ENCODE measurements around the gene DEF6. TPM values are rescaled to one million over a fixed set of nuclear protein-coding genes. Genes with fewer than 3 reads are reported as not detected.

Gene DEF6
- total and polyA plus RNA-seq, 4 donors: 11.2 to 28.6 (median 19.0) TPM

- no peak overlapping the region for H3K27ac ChIP-seq (ENCODE audit: low read depth in 1 of 2, low read length in 1 of 2)
- peaks cover 0 to 13% (median 0%) of the 10 kb centered on the region in 5 donors for H3K4me1 ChIP-seq (ENCODE audit: control insufficient read depth in 5 of 5, insufficient read depth in 5 of 5, low read length in 5 of 5)
- ATAC-seq (ENCODE audit: insufficient read depth, low FRiP score) (no peak), DNase-seq (no peak)
- H3K36me3 ChIP-seq (ENCODE audit: control insufficient read depth in 4 of 4, insufficient read depth in 4 of 4, low read length in 4 of 4): no peaks in the 10 kb centered on the region
- no peaks in the 10 kb centered on the region for H3K9me3 ChIP-seq (ENCODE audit: control insufficient read depth in 4 of 4, insufficient read depth in 3 of 4, low read length in 3 of 4)
- no peak for TF ChIP-seq CTCF (IDR thresholded peaks at IDR 0.05; ENCODE audit: control extremely low read depth, extremely low read depth)
- no peaks in the 10 kb centered on the region for H3K27me3 ChIP-seq (ENCODE audit: control insufficient read depth in 3 of 3, insufficient read depth in 3 of 3, low read length in 2 of 3)
- 94 to 96% methylated on average over 9 of the region's 9 CpGs for WGBS, 2 donors
- H3K9ac ChIP-seq (ENCODE audit: insufficient read depth in 1 of 2, low read length in 2 of 2): no peak overlapping the region
- no peak overlapping the region for H3K4me3 ChIP-seq
These were observed 12.1 kb downstream of the DEF6 start for GRCh38 chr6:35309611-35310264.

GRCh38 chr6:35310265-35310831, 12.7 kb downstream of the DEF6 start:
- H3K4me1 ChIP-seq (ENCODE audit: control insufficient read depth in 5 of 5, insufficient read depth in 5 of 5, low read length in 5 of 5): peaks cover 0 to 13% (median 0%) of the 10 kb centered on the region in 5 donors
- WGBS, 2 donors: 48 to 71% methylated on average over 6 of the region's 6 CpGs
- H3K27ac ChIP-seq (ENCODE audit: low read depth in 1 of 2, low read length in 1 of 2): no peak overlapping the region
- H3K9ac ChIP-seq (ENCODE audit: insufficient read depth in 1 of 2, low read length in 2 of 2): no peak overlapping the region
- H3K36me3 ChIP-seq (ENCODE audit: control insufficient read depth in 4 of 4, insufficient read depth in 4 of 4, low read length in 4 of 4): no peaks in the 10 kb centered on the region
- no peak for ATAC-seq (ENCODE audit: insufficient read depth, low FRiP score)
- H3K9me3 ChIP-seq (ENCODE audit: control insufficient read depth in 4 of 4, insufficient read depth in 3 of 4, low read length in 3 of 4): no peaks in the 10 kb centered on the region
- no peak for DNase-seq
- no peak overlapping the region for H3K4me3 ChIP-seq
- TF ChIP-seq CTCF (IDR thresholded peaks at IDR 0.05; ENCODE audit: control extremely low read depth, extremely low read depth): no peak
- no peaks in the 10 kb centered on the region for H3K27me3 ChIP-seq (ENCODE audit: control insufficient read depth in 3 of 3, insufficient read depth in 3 of 3, low read length in 2 of 3)

GRCh38 chr6:35311390-35312075, 13.9 kb downstream of the DEF6 start:
- Histone ChIP-seq H3K9me3 (ENCODE audit: control insufficient read depth in 4 of 4, insufficient read depth in 3 of 4, low read length in 3 of 4) (no peaks in the 10 kb centered on the region), H3K4me3 (no peak overlapping the region), H3K36me3 (ENCODE audit: control insufficient read depth in 4 of 4, insufficient read depth in 4 of 4, low read length in 4 of 4) (no peaks in the 10 kb centered on the region), H3K27ac (ENCODE audit: low read depth in 1 of 2, low read length in 1 of 2) (no peak overlapping the region), H3K9ac (ENCODE audit: insufficient read depth in 1 of 2, low read length in 2 of 2) (no peak overlapping the region), H3K4me1 (ENCODE audit: control insufficient read depth in 5 of 5, insufficient read depth in 5 of 5, low read length in 5 of 5) (peaks cover 0 to 13% (median 0%) of the 10 kb centered on the region in 5 donors), H3K27me3 (ENCODE audit: control insufficient read depth in 3 of 3, insufficient read depth in 3 of 3, low read length in 2 of 3) (no peaks in the 10 kb centered on the region)
- ATAC-seq (ENCODE audit: insufficient read depth, low FRiP score) (no peak), DNase-seq (no peak)
- TF ChIP-seq CTCF (IDR thresholded peaks at IDR 0.05; ENCODE audit: control extremely low read depth, extremely low read depth): no peak
- 18 to 43% methylated on average over 6 of the region's 6 CpGs for WGBS, 2 donors
